Measurements from ENCODE around the gene IMPDH1. TPM values are rescaled to one million over a fixed set of nuclear protein-coding genes. Genes with fewer than 3 reads are reported as not detected.

Gene IMPDH1
- polyA plus RNA-seq, 2 of the 4 experiments (the other 2 are of a cell fraction), result 55.4 to 65.4 TPM

GRCh38 chr7:128392446-128393327 is 17.1 kb downstream of the IMPDH1 start:
- ChIA-PET CTCF (interaction anchor here (1.2 to 38.8 kb wide), 5 partner anchors 18 to 67 kb away, joined by 3 to 800 read pairs (median 89); partner anchors contain the start of gene RBM28), POLR2A (no interaction called here)
- H3K4me1 ChIP-seq, result no peaks in the 10 kb centered on the region
- no peak for TF ChIP-seq FOSB (CRISPR knock-in tag; IDR thresholded peaks at IDR 0.05)
- TF ChIP-seq KDM5A (IDR thresholded peaks at IDR 0.05), result no peak
- no peak for TF ChIP-seq HOXB5 (CRISPR knock-in tag; IDR thresholded peaks at IDR 0.05)
- TF ChIP-seq CBX8 (IDR thresholded peaks at IDR 0.05), result no peak
- no peak for TF ChIP-seq NFE2L2 (conservative IDR thresholded peaks at IDR 0.05; ENCODE audit: low read length)
- no peak for TF ChIP-seq GATA3 (IDR thresholded peaks at IDR 0.05; ENCODE audit: borderline replicate concordance)
- no peak for TF ChIP-seq BCL3 (IDR thresholded peaks at IDR 0.05)
- no peak for TF ChIP-seq USF2 (IDR thresholded peaks at IDR 0.05)
- TF ChIP-seq ELK1 (IDR thresholded peaks at IDR 0.05; ENCODE audit: low read depth, low read length), result no peak
- TF ChIP-seq RNF2 (IDR thresholded peaks at IDR 0.05; ENCODE audit: borderline replicate concordance, low read depth), result no peak
- TF ChIP-seq CTCF (IDR thresholded peaks at IDR 0.05), result no peak
- no peak for TF ChIP-seq NPAS2 (CRISPR knock-in tag; IDR thresholded peaks at IDR 0.05; ENCODE audit: borderline replicate concordance)
- no peaks in the 10 kb centered on the region for H3K9me3 ChIP-seq
- FAIRE-seq (no peak), ATAC-seq (no peak), DNase-seq (ENCODE audit: low read depth in 1 of 2, low spot score in 1 of 2) (no peak)
- H3K27ac ChIP-seq, result no peak overlapping the region
- WGBS (ENCODE audit: missing lambda C conversion rate), result 91% methylated on average over 11 of the region's 18 CpGs
- H3K4me3 ChIP-seq, result no peak overlapping the region
- no peak overlapping the region for H3K4me2 ChIP-seq

- TF ChIP-seq ZC3H11A (IDR thresholded peaks at IDR 0.05) (no peak), EHMT2 (IDR thresholded peaks at IDR 0.05; ENCODE audit: low read depth) (no peak), MAFK (IDR thresholded peaks at IDR 0.05; ENCODE audit: partially characterized antibody) (no peak), SMC3 (IDR thresholded peaks at IDR 0.05) (no peak), KDM5A (IDR thresholded peaks at IDR 0.05) (no peak), MAZ (IDR thresholded peaks at IDR 0.05; ENCODE audit: borderline replicate concordance, low read depth, low read length) (no peak), HOXB5 (CRISPR knock-in tag; IDR thresholded peaks at IDR 0.05) (no peak), HOXB13 (CRISPR knock-in tag; IDR thresholded peaks at IDR 0.05; ENCODE audit: low read depth) (no peak), RARB (CRISPR knock-in tag; IDR thresholded peaks at IDR 0.05) (no peak), SREBF2 (IDR thresholded peaks at IDR 0.05) (no peak), HES2 (IDR thresholded peaks at IDR 0.05) (no peak), ZFP36 (IDR thresholded peaks at IDR 0.05; ENCODE audit: borderline replicate concordance, partially characterized antibody) (no peak), CHD2 (IDR thresholded peaks at IDR 0.05; ENCODE audit: low read length, partially characterized antibody) (no peak)
- Histone ChIP-seq H3K4me2 (no peak overlapping the region), H3K27ac (no peak overlapping the region), H3K9me3 (no peaks in the 10 kb centered on the region), H3K4me3 (no peak overlapping the region), H3K4me1 (no peaks in the 10 kb centered on the region)
- no peak for ATAC-seq
- no peak for FAIRE-seq
- CTCF ChIA-PET, result interaction anchor here (0.6 to 38.8 kb wide), 10 partner anchors 9 to 68 kb away, joined by 3 to 800 read pairs (median 48); partner anchors contain the start of genes PRRT4 and RBM28
- WGBS (ENCODE audit: missing lambda C conversion rate), result 98% methylated on average over 7 of the region's 7 CpGs
- no peak for DNase-seq (ENCODE audit: low read depth in 1 of 2, low spot score in 1 of 2)
- POLR2A ChIA-PET, result no interaction called here
Measured at GRCh38 chr7:128391805-128392204, 18.0 kb downstream of the IMPDH1 start.
